ENCODE results near the gene SLC7A14.

DNA sequence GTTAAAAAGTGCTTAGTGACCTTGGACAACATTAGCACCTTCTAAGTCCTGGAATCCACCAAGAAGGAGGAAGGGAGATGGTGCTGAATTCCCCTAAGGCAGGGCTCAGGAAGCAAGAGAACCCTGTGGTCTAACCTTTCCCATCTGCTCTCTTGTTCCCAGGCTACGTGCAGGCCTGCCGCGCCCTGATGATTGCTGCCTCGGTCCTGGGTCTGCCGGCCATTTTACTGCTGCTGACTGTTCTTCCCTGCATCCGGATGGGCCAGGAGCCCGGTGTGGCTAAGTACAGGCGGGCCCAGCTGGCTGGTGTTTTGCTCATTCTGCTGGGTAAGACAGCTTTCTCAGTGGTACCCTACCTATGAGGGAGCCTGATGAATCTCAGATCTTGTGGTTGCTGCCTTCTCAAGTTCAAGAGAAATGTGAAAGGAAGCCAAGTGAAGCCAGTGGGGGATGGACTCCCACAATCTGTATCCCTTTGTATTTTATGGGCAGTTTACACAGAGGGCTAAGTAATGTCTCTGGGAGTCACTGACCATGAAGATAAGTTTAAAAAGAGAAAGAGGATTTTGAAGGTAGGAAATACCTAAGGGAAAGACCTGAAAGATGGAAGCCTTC is 162.8 kb downstream of the SLC7A14 start:
- TF ChIP-seq, protein P1, sequence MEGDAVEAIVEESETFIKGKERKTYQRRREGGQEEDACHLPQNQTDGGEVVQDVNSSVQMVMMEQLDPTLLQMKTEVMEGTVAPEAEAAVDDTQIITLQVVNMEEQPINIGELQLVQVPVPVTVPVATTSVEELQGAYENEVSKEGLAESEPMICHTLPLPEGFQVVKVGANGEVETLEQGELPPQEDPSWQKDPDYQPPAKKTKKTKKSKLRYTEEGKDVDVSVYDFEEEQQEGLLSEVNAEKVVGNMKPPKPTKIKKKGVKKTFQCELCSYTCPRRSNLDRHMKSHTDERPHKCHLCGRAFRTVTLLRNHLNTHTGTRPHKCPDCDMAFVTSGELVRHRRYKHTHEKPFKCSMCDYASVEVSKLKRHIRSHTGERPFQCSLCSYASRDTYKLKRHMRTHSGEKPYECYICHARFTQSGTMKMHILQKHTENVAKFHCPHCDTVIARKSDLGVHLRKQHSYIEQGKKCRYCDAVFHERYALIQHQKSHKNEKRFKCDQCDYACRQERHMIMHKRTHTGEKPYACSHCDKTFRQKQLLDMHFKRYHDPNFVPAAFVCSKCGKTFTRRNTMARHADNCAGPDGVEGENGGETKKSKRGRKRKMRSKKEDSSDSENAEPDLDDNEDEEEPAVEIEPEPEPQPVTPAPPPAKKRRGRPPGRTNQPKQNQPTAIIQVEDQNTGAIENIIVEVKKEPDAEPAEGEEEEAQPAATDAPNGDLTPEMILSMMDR (conservative IDR thresholded peaks at IDR 0.05), result no peak
- TF ChIP-seq ZFX (IDR thresholded peaks at IDR 0.05), result no peak

All from C4-2B (cell line).